Nephron (organoid): ENCODE measurements around the gene TRMT112.

Experiments
- H3K27ac Mint-ChIP-seq, 3 experiments: 2 replicates each; pipeline ENCODE4 v1.8.0; 2020; ENCODE audit warnings: mixed read lengths in 3 of 3, mild to moderate bottlenecking in 2 of 3, moderate library complexity in 1 of 3
- H3K27me3 Mint-ChIP-seq: 2 replicates; pipeline ENCODE4 v1.8.0; 2021; ENCODE audit warnings: low read depth, mild to moderate bottlenecking, moderate library complexity, mixed read lengths
- H3K36me3 Mint-ChIP-seq: 2 replicates; pipeline ENCODE4 v1.8.0; 2020; ENCODE audit warnings: low read depth, mixed read lengths
- H3K4me1 Mint-ChIP-seq: 2 replicates; pipeline ENCODE4 v1.8.0; 2020; ENCODE audit warnings: mixed read lengths
- H3K4me3 Mint-ChIP-seq, 3 experiments: 2 replicates each; pipeline ENCODE4 v1.8.0; 2020; ENCODE audit warnings: mild to moderate bottlenecking in 3 of 3, mixed read lengths in 3 of 3, moderate library complexity in 2 of 3
- H3K9me3 Mint-ChIP-seq: 2 replicates; pipeline ENCODE4 v1.8.0; 2020; ENCODE audit warnings: mixed read lengths
- CTCF ChIP-seq, 3 experiments: fragments of 200-600 bp; sonication (generic); IDR thresholded peaks; one replicate each; pipeline ENCODE4 v1.5.0; 2021; ENCODE audit warnings: antibody characterized with exemption in 3 of 3; ENCODE audit not compliant: unreplicated experiment in 3 of 3

Gene TRMT112

GRCh38 chr11:64288353-64288750 lies 29.0 kb downstream of the TRMT112 start:
- Mint-ChIP-seq H3K27me3 (peaks cover 45% of the 10 kb centered on the region), H3K4me3 (peak overlapping the region in 1 of 3 experiments; percentile 59), H3K4me1 (peaks cover 12% of the 10 kb centered on the region), H3K9me3 (no peaks in the 10 kb centered on the region), H3K36me3 (peaks cover 6% of the 10 kb centered on the region), H3K27ac (no peak overlapping the region)
- no peak for TF ChIP-seq CTCF (IDR thresholded peaks at IDR 0.05; ENCODE audit: unreplicated experiment in 3 of 3)

GRCh38 chr11:64287676-64288352 lies 29.5 kb downstream of the TRMT112 start:
- Mint-ChIP-seq H3K4me1 (peaks cover 12% of the 10 kb centered on the region), H3K27me3 (peaks cover 39% of the 10 kb centered on the region), H3K9me3 (no peaks in the 10 kb centered on the region), H3K36me3 (peaks cover 9% of the 10 kb centered on the region), H3K27ac (no peak overlapping the region), H3K4me3 (peak overlapping the region; percentile 54 to 59 (median 58))
- TF ChIP-seq CTCF (IDR thresholded peaks at IDR 0.05; ENCODE audit: unreplicated experiment in 3 of 3), result no peak

GRCh38 chr11:64286801-64287159 lies 30.6 kb downstream of the TRMT112 start:
- H3K4me1 Mint-ChIP-seq, result peaks cover 12% of the 10 kb centered on the region
- H3K4me3 Mint-ChIP-seq, result peak overlapping the region; percentile 90 to 93 (median 92)
- peaks cover 13% of the 10 kb centered on the region for H3K36me3 Mint-ChIP-seq
- peaks cover 33% of the 10 kb centered on the region for H3K27me3 Mint-ChIP-seq
- H3K27ac Mint-ChIP-seq, result peak overlapping the region; percentile 54 to 89 (median 82)
- H3K9me3 Mint-ChIP-seq, result no peaks in the 10 kb centered on the region
- no peak for TF ChIP-seq CTCF (IDR thresholded peaks at IDR 0.05; ENCODE audit: unreplicated experiment in 3 of 3)

- TF ChIP-seq CTCF (IDR thresholded peaks at IDR 0.05; ENCODE audit: unreplicated experiment in 3 of 3), result no peak
- Mint-ChIP-seq H3K27me3 (peaks cover 32% of the 10 kb centered on the region), H3K9me3 (no peaks in the 10 kb centered on the region), H3K4me1 (peaks cover 12% of the 10 kb centered on the region), H3K4me3 (peak overlapping the region; percentile 90 to 93 (median 92)), H3K27ac (peak overlapping the region; percentile 54 to 89 (median 82)), H3K36me3 (peaks cover 20% of the 10 kb centered on the region)
Measured at GRCh38 chr11:64285885-64286800, 31.2 kb downstream of the TRMT112 start.

GRCh38 chr11:64284962-64285884 lies 32.1 kb downstream of the TRMT112 start, which contains the start of gene GPR137:
GPR137 (plus strand) TSS chr11:64285848; CDS start chr11:64286525, 677 bp downstream.
- TF ChIP-seq CTCF (IDR thresholded peaks at IDR 0.05; ENCODE audit: unreplicated experiment in 3 of 3), result no peak
- Mint-ChIP-seq H3K27ac (peak within 1 kb of the TSS; percentile 54 to 89 (median 88)), H3K27me3 (peaks cover 23% of the 10 kb centered on the region), H3K9me3 (no peaks in the 10 kb centered on the region), H3K36me3 (peaks cover 22% of the 10 kb centered on the region), H3K4me1 (peaks cover 8% of the 10 kb centered on the region), H3K4me3 (peak within 1 kb of the TSS; percentile 92 to 93 (median 93))
